GM21576 (cell line): Measurements from ENCODE around the gene BAHCC1.

Experiments
- ATAC-seq: cut with Tn5 transposase; IDR thresholded peaks from one replicate; pipeline ENCODE4 v1.9.1; 2021; ENCODE audit warnings: mild to moderate bottlenecking, moderate library complexity; ENCODE audit not compliant: unreplicated experiment

BAHCC1 gene

DNA sequence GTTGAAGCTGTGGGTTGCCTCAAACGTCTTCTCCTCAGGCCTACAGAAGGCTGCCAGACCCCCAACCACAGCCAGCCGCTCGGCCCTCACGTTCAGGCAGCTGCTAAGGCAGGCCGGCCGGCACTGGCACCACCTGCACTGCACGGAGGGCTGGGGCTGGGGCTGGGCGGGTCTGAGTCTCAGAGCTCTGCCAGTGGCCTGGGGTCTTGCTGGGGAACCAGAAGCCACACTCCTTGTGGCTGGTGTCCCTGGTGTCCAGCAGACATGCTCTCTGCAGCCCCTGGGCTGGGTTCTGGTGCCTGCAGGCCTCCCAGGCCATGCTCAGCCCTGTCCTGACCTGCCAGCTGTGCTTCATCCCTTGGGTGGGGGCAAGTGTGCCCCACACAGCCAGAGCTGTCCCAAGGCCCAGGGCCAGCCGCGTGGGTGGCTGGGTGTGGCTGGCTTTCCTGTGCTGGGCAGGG lies 42.0 kb downstream of the BAHCC1 start:
- no peak for ATAC-seq

DNA sequence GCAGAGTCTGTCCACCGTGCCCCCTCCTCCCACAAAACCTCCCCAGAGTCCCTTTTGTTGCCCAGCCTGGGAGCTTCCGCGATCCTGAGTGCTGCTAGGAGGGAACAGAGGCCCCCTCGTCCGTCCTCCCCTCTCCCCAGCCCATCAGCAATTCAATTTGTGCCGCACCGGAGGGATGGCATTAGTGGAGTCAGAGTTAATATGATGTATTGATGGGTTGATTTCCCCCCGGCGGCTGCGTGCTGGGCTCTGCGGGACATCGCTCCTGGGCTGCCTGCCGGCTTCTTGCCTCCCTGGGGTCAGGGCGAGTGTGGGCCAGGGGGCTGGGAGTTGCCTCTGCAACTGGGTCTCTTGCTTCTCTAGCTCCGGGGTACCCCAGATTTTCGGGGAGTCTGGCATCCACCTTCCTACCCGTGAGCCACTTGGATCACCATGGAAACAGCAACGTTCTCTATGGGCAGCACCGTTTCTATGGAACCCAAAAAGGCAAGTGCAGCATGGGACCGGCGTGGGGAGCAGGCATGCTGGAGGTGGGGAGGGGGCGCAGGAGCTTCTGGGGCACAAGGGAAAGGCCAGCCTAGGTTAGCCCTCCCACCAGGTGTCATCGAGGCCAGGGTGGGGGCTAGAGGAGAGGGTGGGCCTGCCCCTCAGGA lies 42.9 kb downstream of the BAHCC1 start:
- ATAC-seq, result no peak

DNA sequence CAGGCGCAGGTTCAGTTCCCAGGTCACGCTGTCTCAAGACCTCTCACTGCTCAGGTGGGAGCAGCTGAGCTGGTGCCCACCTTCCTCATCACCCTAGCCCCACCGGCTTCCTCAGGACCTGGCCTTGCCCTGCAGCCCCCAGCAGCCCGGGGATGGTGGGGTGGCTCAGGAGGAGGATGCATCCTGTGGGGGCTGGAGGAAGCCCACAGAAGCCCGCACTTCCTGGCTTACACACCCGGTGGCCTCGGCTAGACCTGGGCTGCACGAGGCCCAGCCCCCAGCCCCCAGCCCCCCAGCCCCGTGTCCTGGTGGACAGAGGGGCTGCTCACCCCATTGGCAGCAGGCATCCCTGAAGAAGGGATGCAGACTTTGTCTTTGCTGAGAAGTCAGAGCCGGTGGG lies 43.4 kb downstream of the BAHCC1 start:
- no peak for ATAC-seq

GRCh38 chr17:81440051-81440471 lies 44.8 kb downstream of the BAHCC1 start:
- ATAC-seq, result no peak

DNA sequence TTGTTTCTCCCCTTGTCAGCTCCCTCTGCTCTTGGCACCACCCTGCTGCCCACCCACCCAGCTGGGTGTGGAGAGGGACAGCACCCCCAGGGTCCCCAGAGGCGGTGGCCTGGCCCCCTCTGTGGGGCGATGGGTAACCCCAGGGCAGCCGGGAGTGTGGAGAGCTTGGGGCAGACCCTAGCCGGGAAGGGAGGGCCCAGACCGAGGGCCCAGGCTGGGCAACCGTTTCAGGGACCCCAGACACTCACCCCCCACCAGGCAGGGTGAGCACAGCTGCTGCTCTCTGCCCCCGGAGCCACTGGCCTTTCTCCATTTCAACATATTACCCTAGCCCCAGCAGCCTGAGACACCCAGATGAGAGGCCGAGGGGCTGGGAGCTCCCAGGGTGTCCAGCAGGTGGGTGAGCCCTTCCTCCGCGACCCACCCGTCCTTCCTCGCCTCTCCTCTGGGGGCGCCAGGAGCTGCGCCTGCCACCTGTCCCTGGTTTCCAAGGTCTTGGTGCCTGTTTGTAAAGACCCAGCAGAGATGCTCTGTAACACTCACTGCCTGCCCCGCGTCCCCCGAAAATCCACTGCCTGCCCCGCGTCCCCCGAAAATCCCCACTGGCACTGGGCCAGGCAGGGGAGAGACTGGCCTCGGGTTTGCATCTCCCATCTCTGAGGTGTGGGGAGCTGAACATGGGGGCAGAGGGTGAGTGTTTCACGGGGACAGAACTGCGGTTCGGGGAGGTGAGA lies 45.4 kb downstream of the BAHCC1 start:
- no peak for ATAC-seq

DNA sequence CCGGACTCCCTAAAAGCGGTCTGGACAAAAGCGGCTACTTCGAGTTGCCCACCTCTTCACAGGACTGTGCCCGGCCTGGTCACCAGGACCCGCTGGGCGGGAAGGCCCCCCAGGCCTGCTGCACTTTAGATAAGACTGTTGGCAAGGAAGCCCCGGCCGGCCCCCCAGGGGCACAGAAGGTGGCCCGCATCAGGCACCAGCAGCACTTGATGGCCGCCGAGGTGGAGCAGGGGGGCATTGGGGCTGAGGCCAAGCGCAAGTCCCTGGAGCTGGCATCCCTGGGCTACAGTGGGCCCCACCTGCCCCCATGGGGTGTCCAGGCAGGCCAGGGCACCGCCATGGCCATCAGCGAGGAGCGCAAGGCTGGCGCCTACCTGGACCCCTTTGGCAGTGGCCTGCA lies 47.5 kb downstream of the BAHCC1 start:
- ATAC-seq, result no peak

GRCh38 chr17:81443269-81443668 lies 48.0 kb downstream of the BAHCC1 start:
- ATAC-seq, result no peak

GRCh38 chr17:81444610-81445339 lies 49.5 kb downstream of the BAHCC1 start:
- no peak for ATAC-seq

- ATAC-seq, result no peak
Measured at GRCh38 chr17:81445642-81446503, 50.6 kb downstream of the BAHCC1 start.

DNA sequence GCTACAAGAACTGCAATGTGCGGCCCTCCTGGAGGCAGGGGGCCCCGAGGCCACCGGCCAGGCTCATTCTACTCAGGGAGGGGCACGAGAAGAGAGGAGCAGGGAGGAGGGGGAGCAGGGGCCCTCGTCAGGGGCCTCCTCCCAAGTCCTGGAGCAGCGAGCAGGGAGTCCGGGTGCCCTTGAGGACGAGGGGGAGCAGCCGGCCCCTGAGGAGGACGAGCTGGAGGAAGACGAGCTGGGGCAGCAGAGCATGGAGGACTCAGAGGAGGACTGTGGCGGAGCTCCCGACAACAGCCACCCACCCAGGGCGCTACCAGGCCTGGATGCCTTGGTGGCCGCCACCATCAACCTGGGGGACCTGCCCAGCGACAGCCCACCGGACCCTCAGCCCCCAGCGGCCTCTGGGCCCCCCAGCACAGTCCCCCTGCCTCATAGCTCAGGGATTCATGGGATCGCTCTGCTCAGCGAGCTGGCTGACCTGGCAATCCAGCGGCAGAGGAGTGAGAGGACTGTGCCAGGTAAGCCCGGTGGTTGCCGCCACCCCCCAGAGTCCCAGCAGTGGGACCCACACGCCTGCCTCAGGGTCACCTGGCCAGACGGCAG lies 52.2 kb downstream of the BAHCC1 start:
- no peak for ATAC-seq

- no peak for ATAC-seq
Measured at GRCh38 chr17:81448442-81448841, 53.2 kb downstream of the BAHCC1 start.

DNA sequence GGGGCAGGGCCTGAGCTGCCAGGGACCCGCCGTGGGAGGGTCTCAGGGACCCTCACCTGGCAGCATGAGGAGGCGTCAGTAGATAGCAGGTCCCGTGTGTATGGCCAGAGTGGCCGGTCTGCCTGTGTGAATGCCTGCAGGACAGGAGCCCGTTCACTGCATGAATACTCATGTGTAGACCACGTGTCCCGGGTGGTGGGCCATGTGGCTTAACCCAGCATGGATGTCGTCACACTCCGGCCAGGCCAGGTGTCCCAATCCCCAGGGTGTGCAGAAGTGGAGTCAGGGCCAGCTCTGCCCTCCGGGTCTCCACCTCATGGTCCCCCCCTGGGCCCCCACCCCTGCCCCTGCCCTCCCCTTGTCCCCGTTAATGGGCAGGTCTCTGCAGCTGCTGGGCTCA lies 53.7 kb downstream of the BAHCC1 start:
- ATAC-seq, result no peak

- ATAC-seq, result no peak
Measured at GRCh38 chr17:81449351-81449750, 54.1 kb downstream of the BAHCC1 start.

DNA sequence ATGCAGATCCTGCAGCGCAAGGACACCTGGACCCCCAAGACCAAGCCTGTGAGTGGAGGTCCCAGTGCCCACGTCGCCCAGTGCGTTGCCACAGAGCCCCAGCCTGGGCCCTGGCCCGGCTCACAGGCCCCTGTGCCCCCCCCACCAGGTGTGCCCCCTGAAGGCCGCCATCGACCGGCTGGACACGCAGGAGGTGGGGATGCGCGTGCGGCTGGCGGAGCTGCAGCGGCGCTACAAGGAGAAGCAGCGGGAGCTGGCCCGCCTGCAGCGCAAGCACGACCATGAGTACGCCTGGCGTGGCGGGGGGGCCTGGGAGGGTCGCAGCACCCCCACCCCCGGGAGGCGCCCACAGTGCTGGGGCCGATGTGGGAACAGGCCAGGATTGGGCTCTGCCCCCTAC lies 56.6 kb downstream of the BAHCC1 start:
- no peak for ATAC-seq

DNA sequence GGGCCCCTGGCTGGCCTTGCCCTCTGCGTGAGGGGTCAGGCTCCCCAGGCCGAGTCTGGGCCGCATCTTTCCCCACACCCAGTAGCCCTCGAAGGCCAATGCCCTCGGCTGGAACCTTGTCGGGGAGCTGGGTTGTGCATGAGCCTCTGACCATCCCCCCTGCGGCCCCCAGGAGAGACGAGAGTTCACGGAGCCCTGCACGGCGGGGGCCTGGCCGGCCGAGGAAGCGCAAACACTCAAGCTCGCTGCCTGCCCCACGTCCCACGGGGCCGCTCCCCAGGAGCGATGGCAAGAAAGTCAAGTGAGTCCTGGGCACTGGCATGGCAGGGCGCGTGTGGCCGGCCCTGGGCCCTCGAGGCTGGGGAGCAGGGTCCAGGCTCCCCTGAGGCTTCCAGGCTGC lies 57.3 kb downstream of the BAHCC1 start:
- no peak for ATAC-seq

- no peak for ATAC-seq
Measured at GRCh38 chr17:81453076-81453475, 57.8 kb downstream of the BAHCC1 start.

DNA sequence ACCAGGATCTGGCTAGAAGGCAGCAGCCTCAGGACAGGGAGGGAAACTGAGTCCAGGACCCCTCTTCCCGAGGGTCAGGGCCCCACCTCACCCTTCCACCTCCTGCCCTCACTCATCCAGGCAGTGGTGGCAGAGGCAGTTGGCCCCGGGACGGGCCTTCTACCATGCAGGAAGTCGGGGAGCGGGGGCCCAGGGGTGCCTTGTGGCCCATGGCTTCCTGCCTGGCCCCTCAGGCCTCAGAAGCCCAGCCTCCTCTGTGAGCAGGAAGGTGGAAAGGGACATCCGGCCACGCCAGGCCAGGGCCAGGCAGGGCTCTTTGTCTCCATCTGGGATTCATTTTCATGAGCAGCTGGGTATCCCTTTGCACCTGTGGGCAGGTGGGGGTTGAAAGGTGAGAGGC lies 58.5 kb downstream of the BAHCC1 start:
- ATAC-seq, result no peak

- no peak for ATAC-seq
Measured at GRCh38 chr17:81454473-81454872, 59.2 kb downstream of the BAHCC1 start.

DNA sequence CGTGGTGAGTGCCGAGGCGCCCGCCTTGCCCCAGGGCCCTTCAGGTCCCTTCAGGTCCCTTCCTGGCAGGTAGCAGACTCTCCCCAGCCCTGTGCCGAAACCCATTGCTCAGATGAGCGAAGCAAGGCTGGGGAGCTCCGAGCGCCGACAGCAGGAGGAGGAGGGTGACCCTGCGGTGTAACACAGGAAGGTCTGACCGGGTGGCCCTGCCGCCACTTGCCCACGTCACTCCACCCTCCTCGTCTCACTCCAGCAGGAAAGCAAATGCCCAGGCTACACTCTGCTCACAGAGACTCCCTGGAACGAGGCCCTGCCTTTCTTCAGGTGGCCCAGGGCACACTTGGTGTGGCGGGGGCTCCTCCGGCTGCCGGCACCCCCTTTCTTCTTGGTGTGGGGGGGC lies 60.1 kb downstream of the BAHCC1 start:
- no peak for ATAC-seq

DNA sequence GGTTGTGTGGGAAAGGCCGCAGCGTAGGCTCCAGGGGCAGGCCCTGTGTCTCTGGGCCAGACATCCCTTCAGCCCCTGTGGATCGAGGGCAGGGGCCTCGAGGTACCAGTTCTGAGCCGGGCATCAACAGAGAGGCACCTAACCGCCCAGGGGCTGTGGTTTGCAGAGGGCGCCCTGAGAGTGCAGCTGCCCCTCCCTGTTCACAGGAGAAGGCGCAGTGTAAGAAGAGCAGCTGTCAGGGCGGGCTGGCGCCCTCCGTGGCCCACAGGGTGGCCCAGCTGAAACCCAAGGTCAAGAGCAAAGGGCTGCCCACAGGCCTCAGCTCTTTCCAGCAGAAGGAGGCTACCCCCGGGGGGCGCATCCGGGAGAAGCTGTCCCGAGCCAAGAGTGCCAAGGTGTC lies 60.8 kb downstream of the BAHCC1 start:
- ATAC-seq, result no peak

DNA sequence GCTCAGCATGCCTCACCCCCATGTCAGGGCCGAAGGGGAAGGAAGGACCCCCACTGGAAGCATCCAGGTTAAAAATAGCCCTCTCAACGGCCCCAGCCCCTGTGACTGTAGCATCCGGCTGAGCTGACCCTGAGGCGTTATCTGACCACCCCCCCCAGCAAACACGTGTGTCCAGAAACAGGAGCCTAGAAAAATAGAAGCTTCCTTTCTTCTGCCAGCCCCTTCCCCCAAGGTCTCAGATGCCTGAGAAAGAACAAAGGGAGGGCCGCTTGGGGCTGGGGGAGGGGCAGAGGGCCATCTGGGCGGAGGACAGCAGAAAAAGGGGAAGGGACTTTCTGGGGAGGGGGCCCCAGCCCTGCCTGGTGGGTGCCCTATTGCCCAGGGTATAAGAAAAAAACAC lies 61.5 kb downstream of the BAHCC1 start:
- no peak for ATAC-seq
